Stimulated activated effector memory CD8-positive, alpha-beta T cell treated with anti-CD3 and anti-CD28 coated beads, Interleukin-12 subunit alpha, Interleukin-12 subunit beta, amount 100 ng/mL, for 72 hours (primary cell): ENCODE measurements around the gene SHANK3.
A peak's percentile ranks its signal among the peaks of the same experiment; 100 is the strongest.

ENCODE experiments used
- ATAC-seq: fragments of 150-1000 bp; cut with Tn5 transposase; 2 replicates; pipeline ENCODE4 v1.10.0; 2021
- DNase-seq, 2 donors: peaks; one replicate each; pipeline ENCODE4 v3.0.0; 2021 to 2022; ENCODE audit warnings: low spot score in 2 of 2
- H3K27ac Mint-ChIP-seq: one replicate; pipeline ENCODE4 v1.8.0; 2022; ENCODE audit warnings: mild to moderate bottlenecking, mixed read lengths
- H3K36me3 Mint-ChIP-seq: one replicate; pipeline ENCODE4 v1.8.0; 2022; ENCODE audit warnings: mild to moderate bottlenecking, mixed read lengths
- H3K4me1 Mint-ChIP-seq: one replicate; pipeline ENCODE4 v1.8.0; 2022; ENCODE audit warnings: mixed read lengths
- H3K4me3 Mint-ChIP-seq: one replicate; pipeline ENCODE4 v1.8.0; 2022; ENCODE audit warnings: mild to moderate bottlenecking, mixed read lengths
- H3K9me3 Mint-ChIP-seq: one replicate; pipeline ENCODE4 v1.8.0; 2022; ENCODE audit warnings: mixed read lengths

Gene SHANK3

DNA sequence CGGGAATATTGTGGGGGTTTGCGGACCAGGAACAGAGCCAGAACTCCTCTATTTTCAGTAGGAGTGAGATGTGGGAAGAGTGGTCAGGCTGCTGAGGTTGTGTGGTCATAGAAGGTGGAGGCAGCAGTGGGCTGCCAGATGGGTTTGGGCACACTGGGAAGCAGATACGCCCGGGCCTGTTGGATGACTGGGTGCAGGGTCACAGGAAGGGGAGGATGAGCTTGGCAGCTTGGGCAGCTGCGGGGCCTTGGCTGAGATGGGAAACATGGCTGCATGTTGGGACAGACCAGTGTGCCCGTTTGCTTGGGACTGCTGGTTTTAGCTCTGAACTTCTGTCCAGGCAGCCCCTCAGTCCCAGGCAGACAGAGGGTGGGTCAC lies 11.4 kb downstream of the SHANK3 start:
- Mint-ChIP-seq H3K9me3 (no peaks in the 10 kb centered on the region), H3K4me1 (no peaks in the 10 kb centered on the region), H3K36me3 (no peaks in the 10 kb centered on the region), H3K4me3 (no peak overlapping the region), H3K27ac (no peak overlapping the region)
- ATAC-seq, result no peak
- DNase-seq, result no peak

GRCh38 chr22:50684501-50684900 lies 11.9 kb downstream of the SHANK3 start:
- DNase-seq (no peak), ATAC-seq (no peak)
- Mint-ChIP-seq H3K27ac (peak overlapping the region; percentile 4), H3K36me3 (no peaks in the 10 kb centered on the region), H3K9me3 (no peaks in the 10 kb centered on the region), H3K4me3 (no peak overlapping the region), H3K4me1 (no peaks in the 10 kb centered on the region)

- DNase-seq, result no peak
- Mint-ChIP-seq H3K36me3 (no peaks in the 10 kb centered on the region), H3K4me1 (no peaks in the 10 kb centered on the region), H3K27ac (peak overlapping the region; percentile 4), H3K9me3 (no peaks in the 10 kb centered on the region), H3K4me3 (no peak overlapping the region)
- ATAC-seq, result no peak
These were observed 12.4 kb downstream of the SHANK3 start for GRCh38 chr22:50684986-50685385.

DNA sequence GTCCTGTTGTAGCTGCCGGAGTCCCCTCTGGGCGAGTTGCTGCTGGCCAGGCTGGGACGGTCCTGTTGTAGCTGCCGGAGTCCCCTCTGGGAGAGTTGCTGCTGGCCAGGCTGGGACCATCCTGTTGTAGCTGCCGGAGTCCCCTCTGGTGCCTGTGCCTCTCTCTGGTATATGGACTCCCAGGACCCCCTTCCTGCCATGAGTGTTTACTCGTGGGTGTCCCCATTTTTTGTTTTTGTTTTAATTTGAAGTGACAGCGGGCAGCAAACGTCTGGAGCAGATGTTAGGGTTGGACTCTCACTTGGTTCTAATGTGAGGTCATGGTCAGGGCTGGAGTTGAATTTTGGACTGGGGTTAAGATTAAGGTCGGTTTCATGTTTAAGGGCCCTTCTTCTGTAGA lies 14.2 kb downstream of the SHANK3 start:
- ATAC-seq (no peak), DNase-seq (no peak)
- Mint-ChIP-seq H3K36me3 (peaks cover 2% of the 10 kb centered on the region), H3K4me1 (peaks cover 6% of the 10 kb centered on the region), H3K4me3 (no peak overlapping the region), H3K27ac (no peak overlapping the region), H3K9me3 (no peaks in the 10 kb centered on the region)

DNA sequence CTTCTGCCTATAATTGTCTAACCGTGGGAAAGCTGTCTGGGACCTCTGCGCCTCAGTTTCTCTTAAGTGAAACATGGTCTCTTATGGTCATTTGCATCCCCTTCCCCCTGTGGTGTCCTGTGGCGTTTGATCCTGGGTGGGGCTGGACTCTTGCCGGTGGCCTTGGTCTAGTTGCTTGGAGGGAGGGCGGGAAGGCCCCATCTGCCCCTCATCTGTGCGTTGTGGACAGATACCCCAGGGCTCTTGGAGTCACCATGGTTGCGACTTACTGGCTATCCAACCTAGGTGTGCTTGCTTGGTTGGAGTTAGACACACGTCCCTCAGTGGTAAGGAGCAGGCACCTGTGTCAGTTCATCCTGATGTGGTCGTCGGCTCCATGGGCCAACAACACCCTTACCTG lies 15.2 kb downstream of the SHANK3 start:
- ATAC-seq (no peak), DNase-seq (no peak)
- Mint-ChIP-seq H3K9me3 (peaks cover 2% of the 10 kb centered on the region), H3K4me3 (no peak overlapping the region), H3K4me1 (peaks cover 12% of the 10 kb centered on the region), H3K27ac (no peak overlapping the region), H3K36me3 (peaks cover 7% of the 10 kb centered on the region)

DNA sequence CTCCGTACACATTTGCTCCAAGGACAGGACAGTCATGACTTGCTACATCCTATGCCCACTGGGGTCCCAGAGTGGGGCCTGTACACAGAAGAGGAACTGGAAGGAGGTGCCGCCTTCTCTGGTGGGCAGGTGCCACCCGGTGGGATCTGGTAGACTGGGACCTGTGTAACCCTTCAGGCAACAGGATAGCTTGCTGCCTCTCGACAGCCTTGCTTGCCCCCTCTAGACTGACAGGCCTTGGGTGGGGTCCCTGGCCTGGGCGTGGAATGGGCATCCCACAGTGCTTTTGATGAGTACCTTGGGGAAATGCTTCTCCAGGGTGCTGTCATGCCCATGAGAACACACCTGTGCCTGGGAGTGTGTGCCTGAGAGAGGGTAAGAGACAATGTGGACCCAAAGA lies 15.8 kb downstream of the SHANK3 start:
- H3K27ac Mint-ChIP-seq, result no peak overlapping the region

GRCh38 chr22:50691521-50691920 lies 18.9 kb downstream of the SHANK3 start:
- DNase-seq (peak in 1 of 2 donors; percentile 67), ATAC-seq (peak; percentile 59)
- peaks cover 2% of the 10 kb centered on the region for H3K9me3 Mint-ChIP-seq
- H3K4me3 Mint-ChIP-seq, result no peak overlapping the region
- peaks cover 7% of the 10 kb centered on the region for H3K36me3 Mint-ChIP-seq
- peaks cover 12% of the 10 kb centered on the region for H3K4me1 Mint-ChIP-seq
- no peak overlapping the region for H3K27ac Mint-ChIP-seq

More for the DNA sequence above, 15.8 kb downstream of the SHANK3 start:
- H3K4me3 Mint-ChIP-seq, result no peak overlapping the region
- ATAC-seq (no peak), DNase-seq (no peak)
- peaks cover 2% of the 10 kb centered on the region for H3K9me3 Mint-ChIP-seq
- peaks cover 12% of the 10 kb centered on the region for H3K4me1 Mint-ChIP-seq
- H3K36me3 Mint-ChIP-seq, result peaks cover 7% of the 10 kb centered on the region

DNA sequence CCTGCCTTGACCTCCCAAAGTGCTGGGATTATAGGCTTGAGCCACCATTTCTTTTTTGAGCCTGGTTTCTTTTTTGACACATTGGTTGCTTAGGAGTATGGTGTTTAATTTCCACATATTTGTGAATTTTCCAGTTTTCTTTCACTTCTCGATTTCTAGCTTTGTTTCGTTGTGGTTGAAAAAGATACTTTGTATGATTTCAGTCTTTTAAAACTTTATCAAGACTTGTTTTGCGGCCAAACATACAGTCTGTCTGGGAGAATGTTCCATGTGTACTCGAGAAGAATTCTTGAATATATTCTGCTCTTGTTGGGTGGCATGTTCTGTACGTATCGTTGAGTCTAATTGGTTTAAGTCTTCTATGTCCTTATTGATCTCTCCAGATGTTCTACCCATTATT lies 20.8 kb downstream of the SHANK3 start:
- peaks cover 12% of the 10 kb centered on the region for H3K4me1 Mint-ChIP-seq
- DNase-seq, result no peak
- peaks cover 2% of the 10 kb centered on the region for H3K9me3 Mint-ChIP-seq

GRCh38 chr22:50694099-50694605 lies 21.5 kb downstream of the SHANK3 start:
- DNase-seq (no peak), ATAC-seq (no peak)
- H3K27ac Mint-ChIP-seq, result no peak overlapping the region
- H3K9me3 Mint-ChIP-seq, result peaks cover 2% of the 10 kb centered on the region
- peaks cover 12% of the 10 kb centered on the region for H3K4me1 Mint-ChIP-seq
- no peak overlapping the region for H3K4me3 Mint-ChIP-seq
- H3K36me3 Mint-ChIP-seq, result peaks cover 7% of the 10 kb centered on the region

More for the DNA sequence above, 20.8 kb downstream of the SHANK3 start:
- no peak for ATAC-seq
- Mint-ChIP-seq H3K27ac (no peak overlapping the region), H3K36me3 (peaks cover 7% of the 10 kb centered on the region), H3K4me3 (no peak overlapping the region)

- no peak for ATAC-seq
- peaks cover 2% of the 10 kb centered on the region for H3K9me3 Mint-ChIP-seq
These were observed 22.3 kb downstream of the SHANK3 start for GRCh38 chr22:50694766-50695420.

GRCh38 chr22:50695421-50696250 lies 23.0 kb downstream of the SHANK3 start:
- H3K4me1 Mint-ChIP-seq, result peaks cover 16% of the 10 kb centered on the region
- peaks cover 2% of the 10 kb centered on the region for H3K9me3 Mint-ChIP-seq
- DNase-seq (no peak), ATAC-seq (no peak)
- no peak overlapping the region for H3K4me3 Mint-ChIP-seq
- no peak overlapping the region for H3K27ac Mint-ChIP-seq
- H3K36me3 Mint-ChIP-seq, result peaks cover 7% of the 10 kb centered on the region

More at GRCh38 chr22:50694766-50695420, 22.3 kb downstream of the SHANK3 start:
- H3K4me1 Mint-ChIP-seq, result peaks cover 12% of the 10 kb centered on the region
- H3K36me3 Mint-ChIP-seq, result peaks cover 7% of the 10 kb centered on the region
- no peak overlapping the region for H3K27ac Mint-ChIP-seq
- no peak for DNase-seq
- H3K4me3 Mint-ChIP-seq, result no peak overlapping the region

- ATAC-seq (no peak), DNase-seq (no peak)
- Mint-ChIP-seq H3K4me3 (no peak overlapping the region), H3K4me1 (peaks cover 16% of the 10 kb centered on the region), H3K27ac (no peak overlapping the region), H3K9me3 (peaks cover 2% of the 10 kb centered on the region), H3K36me3 (peaks cover 7% of the 10 kb centered on the region)
These were observed 23.7 kb downstream of the SHANK3 start for GRCh38 chr22:50696251-50696798.

GRCh38 chr22:50696799-50697561 lies 24.4 kb downstream of the SHANK3 start:
- Mint-ChIP-seq H3K36me3 (peaks cover 3% of the 10 kb centered on the region), H3K9me3 (peaks cover 1% of the 10 kb centered on the region), H3K27ac (no peak overlapping the region), H3K4me3 (no peak overlapping the region), H3K4me1 (peaks cover 12% of the 10 kb centered on the region)
- no peak for ATAC-seq
- no peak for DNase-seq

DNA sequence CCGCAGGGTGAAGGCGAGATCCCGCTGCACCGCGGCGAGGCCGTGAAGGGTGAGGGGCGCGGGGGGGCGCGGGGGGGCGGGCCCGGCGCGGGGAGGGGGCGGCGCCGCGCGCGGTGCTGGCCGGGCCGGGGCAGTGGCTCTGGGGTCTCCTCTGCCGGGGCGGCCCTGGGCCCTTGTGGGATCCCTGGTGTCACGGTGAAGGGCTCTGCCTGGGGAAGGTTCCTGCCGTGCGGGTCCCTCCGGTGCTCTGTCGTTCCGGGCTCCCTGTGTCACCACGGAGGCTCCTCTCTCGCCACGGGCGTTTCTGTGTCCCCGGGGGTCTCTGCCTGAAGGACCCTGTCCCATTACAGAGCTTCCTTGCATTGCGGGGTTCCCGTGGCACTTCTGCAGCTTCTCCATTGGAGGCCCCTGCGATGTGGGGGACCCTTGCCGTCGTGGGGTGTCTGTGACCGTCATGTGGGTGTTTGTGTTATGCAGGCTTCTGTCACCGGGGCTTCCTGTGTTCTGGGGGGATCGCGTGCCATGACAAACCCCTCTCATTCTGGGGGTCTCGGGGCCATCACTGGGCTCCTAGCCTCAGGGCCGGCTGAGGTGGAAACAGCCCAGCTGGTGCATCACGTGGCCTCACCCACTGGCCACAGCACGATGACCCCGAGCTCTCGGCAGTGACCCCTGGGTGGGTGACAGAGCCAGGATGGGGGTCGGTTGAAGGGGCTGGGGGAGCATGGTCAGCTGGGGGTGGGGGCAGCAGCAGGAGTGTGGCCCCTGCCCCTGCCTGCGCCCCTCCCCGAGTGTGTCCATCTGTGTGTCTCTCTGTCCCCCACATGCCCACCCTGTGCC lies 25.3 kb downstream of the SHANK3 start:
- Mint-ChIP-seq H3K36me3 (no peaks in the 10 kb centered on the region), H3K4me3 (no peak overlapping the region), H3K4me1 (peaks cover 17% of the 10 kb centered on the region), H3K27ac (no peak overlapping the region), H3K9me3 (no peaks in the 10 kb centered on the region)
- ATAC-seq (no peak), DNase-seq (no peak)
